Hepatocyte (in vitro differentiated cells): ENCODE data around the gene UGGT2.

ENCODE experiments used
- CTCF ChIP-seq: fragments of 200-600 bp; sonication (generic); IDR thresholded peaks from 2 replicates; pipeline ENCODE4 v1.5.1; 2016; ENCODE audit warnings: antibody characterized with exemption, mild to moderate bottlenecking; ENCODE audit not compliant: poor library complexity
- EZH2 ChIP-seq: fragments of 200-600 bp; sonication (generic); IDR thresholded peaks from 2 replicates; pipeline ENCODE4 v1.6.1; 2016; ENCODE audit warnings: antibody characterized with exemption, mild to moderate bottlenecking, borderline replicate concordance

- TF ChIP-seq CTCF (no peak), EZH2 (no peak)
Observed at GRCh38 chr13:95902741-95903140, 150.5 kb downstream of the UGGT2 start.
